Adrenal gland (tissue), 5 donors: ENCODE results near the gene PSMG4.

ENCODE experiments used
- POLR2A ChIP-seq, 2 donors: fragments of 450-650 bp; IDR thresholded peaks; one replicate each; pipeline ENCODE4 v1.6.1; 2017; ENCODE audit warnings: antibody characterized with exemption in 2 of 2, mild to moderate bottlenecking in 2 of 2, moderate library complexity in 1 of 2
- TF ChIP-seq, protein P1 (sequence below), 6 experiments: fragments of 450-650 bp in 4 of 6; fragments of 200-600 bp in 2 of 6; sonication (generic) in 1 of 6; IDR thresholded peaks; 1 replicate in 5 of 6; 2 replicates in 1 of 6; pipeline versions ENCODE4 v1.5.1 to v1.8.0; 2016 to 2021; ENCODE audit warnings: antibody characterized with exemption in 6 of 6, mild to moderate bottlenecking in 2 of 6, moderate library complexity in 1 of 6
- donor health status: DM: no; HTN: no; CAD: no.

DNA sequence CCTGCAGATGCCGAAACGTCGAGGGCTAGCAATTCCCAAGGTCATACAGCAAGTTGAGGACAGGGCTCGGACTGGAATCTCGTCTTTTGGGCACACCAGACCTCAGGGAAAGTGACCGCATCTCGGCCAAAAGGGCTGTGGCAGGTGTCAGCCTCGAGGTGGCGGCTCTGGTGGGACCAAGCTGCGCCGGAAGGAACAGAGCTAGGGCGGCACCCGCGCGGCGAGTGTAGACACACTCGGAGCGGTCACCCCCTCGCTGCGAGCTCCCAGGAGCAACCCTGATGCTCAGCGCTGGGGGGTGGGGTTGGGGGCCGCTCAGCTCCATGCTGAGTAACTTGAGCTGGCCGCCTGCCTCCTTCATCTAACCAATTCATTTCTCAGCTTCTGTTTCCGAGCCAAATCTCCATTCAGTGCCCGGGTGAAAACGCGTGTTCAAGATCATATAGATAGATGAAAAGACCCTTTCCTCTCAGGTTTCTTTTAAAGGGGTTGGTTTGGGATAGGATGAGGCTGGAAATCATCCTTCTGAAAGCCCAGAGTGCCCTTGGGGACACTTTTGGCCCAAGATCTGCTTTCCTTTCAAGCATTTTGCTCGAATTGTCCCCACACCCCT is 29.1 kb upstream of the PSMG4 start:
- TF ChIP-seq, protein P1, sequence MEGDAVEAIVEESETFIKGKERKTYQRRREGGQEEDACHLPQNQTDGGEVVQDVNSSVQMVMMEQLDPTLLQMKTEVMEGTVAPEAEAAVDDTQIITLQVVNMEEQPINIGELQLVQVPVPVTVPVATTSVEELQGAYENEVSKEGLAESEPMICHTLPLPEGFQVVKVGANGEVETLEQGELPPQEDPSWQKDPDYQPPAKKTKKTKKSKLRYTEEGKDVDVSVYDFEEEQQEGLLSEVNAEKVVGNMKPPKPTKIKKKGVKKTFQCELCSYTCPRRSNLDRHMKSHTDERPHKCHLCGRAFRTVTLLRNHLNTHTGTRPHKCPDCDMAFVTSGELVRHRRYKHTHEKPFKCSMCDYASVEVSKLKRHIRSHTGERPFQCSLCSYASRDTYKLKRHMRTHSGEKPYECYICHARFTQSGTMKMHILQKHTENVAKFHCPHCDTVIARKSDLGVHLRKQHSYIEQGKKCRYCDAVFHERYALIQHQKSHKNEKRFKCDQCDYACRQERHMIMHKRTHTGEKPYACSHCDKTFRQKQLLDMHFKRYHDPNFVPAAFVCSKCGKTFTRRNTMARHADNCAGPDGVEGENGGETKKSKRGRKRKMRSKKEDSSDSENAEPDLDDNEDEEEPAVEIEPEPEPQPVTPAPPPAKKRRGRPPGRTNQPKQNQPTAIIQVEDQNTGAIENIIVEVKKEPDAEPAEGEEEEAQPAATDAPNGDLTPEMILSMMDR (IDR thresholded peaks at IDR 0.05), result no peak
- no peak for TF ChIP-seq POLR2A (IDR thresholded peaks at IDR 0.05)
